Measurements from ENCODE around the gene NAPEPLD.
A peak's percentile ranks its signal among the peaks of the same experiment; 100 is the strongest.
"Not testable (repeated sequence)": the region's sequence is repeated elsewhere in the genome, so short reads cannot be mapped to it uniquely, and the experiment has no call there.

Gene NAPEPLD

GRCh38 chr7:103148994-103149807, at the start of gene NAPEPLD:
NAPEPLD (minus strand) TSS chr7:103149099; CDS start chr7:103128776, 20,323 bp downstream.
- peak; percentile 32 for DNase-seq (ENCODE audit: low read depth)

- not testable (repeated sequence) for DNase-seq (ENCODE audit: low read depth)
These were observed 49.2 kb upstream of the NAPEPLD start for GRCh38 chr7:103198079-103198478.

DNA sequence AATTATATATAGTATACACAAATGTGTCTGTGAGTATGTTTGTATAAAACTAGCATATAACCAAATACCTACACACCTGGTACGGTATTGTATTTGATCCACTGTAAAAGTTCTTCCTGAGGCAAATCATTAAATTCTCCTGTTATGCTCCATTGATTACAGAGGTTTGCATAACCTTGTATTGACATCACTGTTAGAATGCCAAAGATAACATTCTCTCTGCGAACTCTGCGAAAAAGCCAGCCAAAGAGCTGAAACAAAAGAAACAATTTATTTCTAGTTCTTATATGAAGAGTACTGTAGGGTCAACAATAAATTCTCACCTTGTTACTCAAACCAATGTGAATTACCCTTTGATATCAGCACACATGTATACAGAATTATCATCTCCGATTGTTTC, 46.5 kb upstream of the NAPEPLD start:
- DNase-seq (ENCODE audit: low read depth) = not testable (repeated sequence)

DNA sequence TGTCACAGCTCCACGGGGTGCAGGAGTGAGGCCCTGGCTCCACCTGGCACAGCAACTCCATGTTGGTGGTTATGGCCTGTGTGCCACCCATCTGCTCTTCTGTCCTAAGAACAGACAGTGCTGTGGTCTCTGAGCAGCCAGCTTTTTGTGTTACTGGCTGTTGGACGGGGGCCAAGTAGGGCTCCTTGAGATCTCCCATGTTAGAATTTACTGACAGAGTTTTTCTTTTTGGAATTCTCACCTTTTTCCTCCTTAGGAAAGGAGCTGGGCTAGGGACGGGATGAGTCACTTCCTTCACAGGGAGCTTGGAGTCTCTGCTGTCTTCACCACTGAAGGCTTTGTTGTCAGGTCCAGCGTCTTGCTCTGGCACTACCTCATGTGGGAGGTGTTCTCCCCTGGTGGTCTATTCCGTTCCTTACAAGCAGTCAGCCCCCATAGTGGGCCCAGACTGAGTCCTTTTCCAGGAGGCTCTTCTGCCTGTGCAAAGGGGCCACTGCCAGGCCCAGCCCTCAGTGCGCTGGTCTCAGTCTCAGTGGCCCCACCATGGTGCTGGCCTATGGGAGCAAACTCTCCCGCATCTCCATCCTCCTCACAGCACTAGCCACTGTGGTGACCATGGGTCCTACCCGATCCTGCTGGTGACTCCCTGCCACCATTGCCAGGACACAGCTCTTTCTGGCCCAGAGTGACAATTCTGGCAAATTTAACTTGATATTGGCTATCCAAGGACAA, 23.7 kb upstream of the NAPEPLD start:
- DNase-seq (ENCODE audit: low read depth) = not testable (repeated sequence)

DNA sequence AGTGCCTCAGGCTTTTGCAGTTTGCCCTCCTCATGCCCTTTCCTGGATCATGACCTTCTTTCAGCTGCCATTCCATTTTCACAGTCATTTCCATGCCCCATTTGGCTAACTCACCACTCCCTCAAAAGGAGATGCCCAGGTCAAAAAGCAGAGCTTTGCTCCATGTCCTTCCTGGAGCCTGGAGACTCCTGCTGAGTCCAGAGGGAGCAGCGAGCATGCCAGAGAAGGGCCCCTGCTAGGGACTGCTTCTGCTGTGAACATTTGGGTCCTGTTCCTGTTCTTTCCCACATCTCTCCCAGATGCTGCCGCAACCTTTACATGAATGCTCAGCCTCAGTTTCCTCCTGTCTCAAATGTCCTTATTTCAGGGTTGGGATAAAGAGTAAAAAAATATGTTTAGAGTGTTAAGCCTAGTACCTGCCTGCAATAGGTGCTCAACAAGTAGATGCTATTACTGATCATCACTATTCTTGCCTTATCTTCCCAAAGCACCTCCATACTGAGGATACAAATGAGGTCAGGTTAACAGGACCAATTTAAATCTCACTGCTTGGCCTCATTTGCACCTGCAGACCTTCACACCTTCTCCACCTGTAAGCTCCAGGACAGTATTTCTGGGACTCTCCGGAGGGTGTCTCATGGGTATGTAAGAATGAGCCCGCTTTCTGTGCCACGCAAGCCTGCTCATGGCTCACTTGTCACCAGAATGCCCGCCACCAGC, 23.0 kb upstream of the NAPEPLD start:
- not testable (repeated sequence) for DNase-seq (ENCODE audit: low read depth)

GRCh38 chr7:103166921-103167544, 18.1 kb upstream of the NAPEPLD start:
- DNase-seq (ENCODE audit: low read depth) = not testable (repeated sequence)

GRCh38 chr7:103163087-103163825, 14.4 kb upstream of the NAPEPLD start:
- not testable (repeated sequence) for DNase-seq (ENCODE audit: low read depth)

DNA sequence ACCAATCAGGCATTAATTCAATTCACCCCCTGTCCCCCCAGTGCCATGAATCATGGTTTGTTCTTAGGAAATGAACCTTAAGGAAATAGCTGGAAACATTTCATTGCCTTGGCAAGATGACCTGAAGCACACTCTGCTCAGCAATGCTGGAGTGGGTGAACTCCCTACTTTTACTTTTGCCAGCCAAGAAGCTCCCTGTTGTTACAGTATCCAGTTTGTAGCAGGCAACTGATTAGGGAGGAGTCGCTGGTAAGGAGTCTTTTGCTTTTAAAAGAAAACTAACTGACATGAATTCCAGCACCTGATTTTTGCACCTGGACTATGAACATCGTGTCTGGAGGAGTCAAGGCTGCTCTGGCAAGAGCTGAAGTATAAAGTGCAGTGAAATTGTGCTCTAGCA, 13.7 kb upstream of the NAPEPLD start:
- not testable (repeated sequence) for DNase-seq (ENCODE audit: low read depth)

GRCh38 chr7:103161998-103162616, 13.2 kb upstream of the NAPEPLD start:
- DNase-seq (ENCODE audit: low read depth) = not testable (repeated sequence)

DNA sequence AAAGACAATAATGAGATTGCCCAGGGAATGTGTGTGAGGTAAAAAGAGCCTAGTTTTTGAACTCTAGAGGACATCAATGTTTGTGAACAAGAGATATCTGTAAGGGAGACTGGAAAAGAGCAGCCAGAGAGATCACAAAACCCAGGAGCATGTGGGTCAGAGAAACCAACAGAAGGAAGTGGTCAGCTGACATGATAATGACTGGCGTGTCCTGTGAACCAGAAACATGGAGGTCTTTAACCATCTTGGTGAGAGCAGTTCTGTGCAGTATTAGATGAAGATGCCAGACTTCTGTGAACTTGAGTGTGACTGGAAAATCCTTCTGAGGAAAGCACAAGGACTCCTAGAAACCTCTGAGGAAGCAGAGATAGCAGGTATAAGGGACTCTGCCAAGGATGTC, 10.2 kb upstream of the NAPEPLD start:
- not testable (repeated sequence) for DNase-seq (ENCODE audit: low read depth)

DNA sequence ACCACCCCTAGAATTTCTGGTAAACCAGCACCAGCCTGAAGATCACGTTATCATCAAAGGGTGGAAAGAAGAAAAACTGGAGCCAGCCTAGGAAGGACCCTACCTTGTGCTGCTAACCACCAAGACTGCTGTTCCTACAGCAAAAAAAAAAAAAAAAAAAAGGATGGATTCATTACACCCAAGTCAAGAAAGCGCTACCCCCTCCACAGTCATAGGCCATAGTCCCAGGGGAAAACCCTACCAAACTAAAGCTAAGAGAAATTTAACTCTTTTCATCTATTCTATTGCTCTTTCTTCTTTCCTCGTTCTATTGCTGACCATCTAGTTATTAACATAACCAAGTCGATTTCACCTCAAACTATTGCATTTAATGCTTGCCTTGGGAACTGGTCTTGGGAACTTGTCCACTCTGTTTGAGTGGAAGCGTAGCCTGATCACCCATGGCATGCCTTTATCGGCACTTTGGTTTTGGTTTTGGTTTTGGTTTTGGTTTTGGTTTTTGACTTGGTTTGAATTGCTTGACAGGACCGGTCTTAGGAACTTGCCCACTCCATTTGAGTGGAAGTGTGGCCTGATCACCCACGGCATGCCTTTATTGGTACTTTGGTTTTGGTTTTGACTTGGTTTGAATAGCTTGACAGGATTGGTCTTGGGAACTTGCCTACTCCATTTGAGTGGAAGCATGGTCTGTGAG, 6.6 kb upstream of the NAPEPLD start:
- DNase-seq (ENCODE audit: low read depth) = not testable (repeated sequence)

- no peak for DNase-seq (ENCODE audit: low read depth)
These were observed 5.1 kb upstream of the NAPEPLD start for GRCh38 chr7:103154042-103154441.

- not testable (repeated sequence) for DNase-seq (ENCODE audit: low read depth)
These were observed 4.1 kb upstream of the NAPEPLD start for GRCh38 chr7:103152744-103153617.

- DNase-seq (ENCODE audit: low read depth) = not testable (repeated sequence)
These were observed 3.2 kb upstream of the NAPEPLD start for GRCh38 chr7:103151993-103152676.

- DNase-seq (ENCODE audit: low read depth) = no peak
These were observed 1.3 kb upstream of the NAPEPLD start for GRCh38 chr7:103150192-103150591.

- no peak for DNase-seq (ENCODE audit: low read depth)
These were observed 895 bp upstream of the NAPEPLD start for GRCh38 chr7:103149808-103150180.

DNA sequence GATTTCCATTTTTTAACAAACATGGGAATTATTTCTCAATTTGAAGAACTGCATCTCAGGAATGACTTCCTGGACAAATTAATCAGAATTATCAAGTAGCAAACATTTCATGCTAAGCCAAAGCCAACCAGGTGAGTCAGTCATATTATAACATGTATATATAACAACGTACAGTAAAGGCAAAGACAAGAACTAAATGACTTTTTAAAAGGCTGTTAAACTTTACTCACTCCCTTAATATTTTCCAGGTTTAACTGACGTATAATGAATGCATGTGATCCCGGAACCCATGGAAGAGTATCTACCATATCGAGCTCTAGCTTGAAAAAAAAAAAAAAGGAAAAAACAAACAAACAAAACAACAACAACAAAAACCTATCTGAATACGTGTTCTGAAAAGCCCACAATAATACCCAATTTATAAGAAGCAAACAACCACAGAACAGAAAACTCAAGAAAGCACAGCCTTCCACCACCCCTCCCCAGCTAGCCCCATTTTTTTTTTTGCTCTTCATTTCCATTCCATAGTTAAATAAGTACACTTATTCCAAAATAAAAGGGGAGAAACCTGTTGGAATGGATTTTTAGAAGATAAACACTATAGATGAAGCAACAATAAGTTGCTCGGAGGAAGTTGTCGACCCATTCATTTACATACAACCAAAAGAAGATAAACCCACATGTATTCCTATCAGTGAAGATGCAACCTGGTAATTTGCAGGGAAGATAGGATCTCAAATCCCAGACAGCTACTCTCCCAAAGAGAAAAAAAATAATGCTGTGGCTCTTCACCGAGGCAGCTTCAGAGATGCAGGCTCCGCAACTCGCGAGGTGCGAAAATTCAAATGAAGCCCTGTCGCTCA, 537 bp downstream of the NAPEPLD start:
- no peak for DNase-seq (ENCODE audit: low read depth)

- not testable (repeated sequence) for DNase-seq (ENCODE audit: low read depth)
These were observed 4.1 kb downstream of the NAPEPLD start for GRCh38 chr7:103144754-103145153.
